Memory B cell (primary cell): ENCODE data around the gene VPS45.

Experiments used
- ATAC-seq: fragments of 150-1000 bp; cut with Tn5 transposase; 2 replicates; pipeline ENCODE4 v1.10.0; 2021; ENCODE audit warnings: low read depth, mild to moderate bottlenecking, moderate library complexity
- DNase-seq, 2 donors: peaks; one replicate each; pipeline ENCODE4 v3.0.0; 2022; ENCODE audit warnings: low spot score in 2 of 2
- H3K27ac Mint-ChIP-seq: one replicate; pipeline ENCODE4 v1.8.0; 2022; ENCODE audit warnings: mild to moderate bottlenecking, moderate library complexity, mixed read lengths
- H3K27me3 Mint-ChIP-seq: one replicate; pipeline ENCODE4 v1.8.0; 2022; ENCODE audit warnings: mixed read lengths
- H3K36me3 Mint-ChIP-seq: one replicate; pipeline ENCODE4 v1.8.0; 2022; ENCODE audit warnings: mild to moderate bottlenecking, mixed read lengths
- H3K4me1 Mint-ChIP-seq: one replicate; pipeline ENCODE4 v1.8.0; 2022; ENCODE audit warnings: mixed read lengths
- H3K4me3 Mint-ChIP-seq: one replicate; pipeline ENCODE4 v1.8.0; 2022; ENCODE audit warnings: mild to moderate bottlenecking, moderate library complexity, mixed read lengths
- H3K9me3 Mint-ChIP-seq: one replicate; pipeline ENCODE4 v1.8.0; 2022; ENCODE audit warnings: mixed read lengths

VPS45 gene

GRCh38 chr1:150162862-150163706 lies 95.5 kb downstream of the VPS45 start:
- Mint-ChIP-seq H3K27ac (peak overlapping the region; percentile 97), H3K27me3 (no peaks in the 10 kb centered on the region), H3K4me1 (peaks cover 65% of the 10 kb centered on the region), H3K4me3 (peak overlapping the region; percentile 86), H3K36me3 (peaks cover 7% of the 10 kb centered on the region), H3K9me3 (no peaks in the 10 kb centered on the region)
- peak; percentile 18 for ATAC-seq
- DNase-seq: no peak

GRCh38 chr1:150164224-150164623 lies 96.6 kb downstream of the VPS45 start:
- Mint-ChIP-seq H3K27ac (peak overlapping the region; percentile 97), H3K9me3 (no peaks in the 10 kb centered on the region), H3K36me3 (peaks cover 4% of the 10 kb centered on the region), H3K27me3 (no peaks in the 10 kb centered on the region), H3K4me1 (peaks cover 63% of the 10 kb centered on the region), H3K4me3 (no peak overlapping the region)
- ATAC-seq (no peak), DNase-seq (no peak)

GRCh38 chr1:150164779-150165178 lies 97.2 kb downstream of the VPS45 start:
- peak overlapping the region; percentile 48 for H3K4me3 Mint-ChIP-seq
- H3K9me3 Mint-ChIP-seq: no peaks in the 10 kb centered on the region
- no peaks in the 10 kb centered on the region for H3K27me3 Mint-ChIP-seq
- H3K27ac Mint-ChIP-seq: peak overlapping the region; percentile 97
- no peaks in the 10 kb centered on the region for H3K36me3 Mint-ChIP-seq
- peaks cover 58% of the 10 kb centered on the region for H3K4me1 Mint-ChIP-seq
- DNase-seq (no peak), ATAC-seq (no peak)

GRCh38 chr1:150165622-150166612 lies 98.3 kb downstream of the VPS45 start:
- peak; percentile 34 for ATAC-seq
- peak overlapping the region; percentile 97 for H3K27ac Mint-ChIP-seq
- H3K36me3 Mint-ChIP-seq: peaks cover 2% of the 10 kb centered on the region

GRCh38 chr1:150168960-150169601 lies 101.5 kb downstream of the VPS45 start:
- ATAC-seq: peak; percentile 66
- DNase-seq: peak in 1 of 2 donors; percentile 49
- Mint-ChIP-seq H3K4me3 (no peak overlapping the region), H3K27me3 (no peaks in the 10 kb centered on the region), H3K36me3 (peaks cover 11% of the 10 kb centered on the region), H3K4me1 (peaks cover 30% of the 10 kb centered on the region), H3K27ac (no peak overlapping the region), H3K9me3 (no peaks in the 10 kb centered on the region)

More at GRCh38 chr1:150165622-150166612, 98.3 kb downstream of the VPS45 start:
- Mint-ChIP-seq H3K9me3 (no peaks in the 10 kb centered on the region), H3K4me1 (peaks cover 57% of the 10 kb centered on the region), H3K27me3 (no peaks in the 10 kb centered on the region), H3K4me3 (peak overlapping the region; percentile 48)
- peak in 1 of 2 donors; percentile 28 for DNase-seq

GRCh38 chr1:150171801-150172200 lies 104.2 kb downstream of the VPS45 start:
- Mint-ChIP-seq H3K4me3 (no peak overlapping the region), H3K4me1 (peaks cover 10% of the 10 kb centered on the region), H3K27me3 (no peaks in the 10 kb centered on the region), H3K9me3 (no peaks in the 10 kb centered on the region), H3K27ac (no peak overlapping the region), H3K36me3 (peaks cover 13% of the 10 kb centered on the region)
- ATAC-seq (no peak), DNase-seq (no peak)

- no peak for ATAC-seq
- Mint-ChIP-seq H3K4me1 (peaks cover 9% of the 10 kb centered on the region), H3K9me3 (no peaks in the 10 kb centered on the region), H3K27ac (no peak overlapping the region), H3K27me3 (no peaks in the 10 kb centered on the region), H3K36me3 (peaks cover 13% of the 10 kb centered on the region), H3K4me3 (no peak overlapping the region)
- no peak for DNase-seq
Observed at GRCh38 chr1:150173141-150173585, 105.6 kb downstream of the VPS45 start.

- no peak for DNase-seq
- Mint-ChIP-seq H3K36me3 (peaks cover 10% of the 10 kb centered on the region), H3K27me3 (no peaks in the 10 kb centered on the region), H3K4me1 (peaks cover 3% of the 10 kb centered on the region), H3K27ac (no peak overlapping the region), H3K9me3 (no peaks in the 10 kb centered on the region), H3K4me3 (no peak overlapping the region)
- ATAC-seq: no peak
Observed at GRCh38 chr1:150176593-150176992, 109.0 kb downstream of the VPS45 start.

GRCh38 chr1:150178548-150178947 lies 111.0 kb downstream of the VPS45 start:
- H3K4me1 Mint-ChIP-seq: no peaks in the 10 kb centered on the region
- no peaks in the 10 kb centered on the region for H3K27me3 Mint-ChIP-seq
- H3K27ac Mint-ChIP-seq: no peak overlapping the region
- no peak overlapping the region for H3K4me3 Mint-ChIP-seq
- ATAC-seq (no peak), DNase-seq (no peak)
- H3K36me3 Mint-ChIP-seq: peaks cover 6% of the 10 kb centered on the region
- no peaks in the 10 kb centered on the region for H3K9me3 Mint-ChIP-seq

- Mint-ChIP-seq H3K4me1 (no peaks in the 10 kb centered on the region), H3K27ac (no peak overlapping the region), H3K4me3 (no peak overlapping the region)
Observed at GRCh38 chr1:150179867-150180266, 112.3 kb downstream of the VPS45 start.

GRCh38 chr1:150180474-150180873 lies 112.9 kb downstream of the VPS45 start:
- Mint-ChIP-seq H3K27me3 (no peaks in the 10 kb centered on the region), H3K4me1 (no peaks in the 10 kb centered on the region), H3K27ac (no peak overlapping the region), H3K36me3 (peaks cover 3% of the 10 kb centered on the region), H3K9me3 (no peaks in the 10 kb centered on the region), H3K4me3 (no peak overlapping the region)
- ATAC-seq: no peak
- DNase-seq: no peak

More at GRCh38 chr1:150179867-150180266, 112.3 kb downstream of the VPS45 start:
- Mint-ChIP-seq H3K9me3 (no peaks in the 10 kb centered on the region), H3K36me3 (peaks cover 4% of the 10 kb centered on the region), H3K27me3 (no peaks in the 10 kb centered on the region)
- ATAC-seq (no peak), DNase-seq (no peak)

GRCh38 chr1:150182247-150182646 lies 114.7 kb downstream of the VPS45 start:
- no peaks in the 10 kb centered on the region for H3K27me3 Mint-ChIP-seq
- peaks cover 3% of the 10 kb centered on the region for H3K36me3 Mint-ChIP-seq
- H3K4me3 Mint-ChIP-seq: no peak overlapping the region
- peaks cover 4% of the 10 kb centered on the region for H3K4me1 Mint-ChIP-seq
- DNase-seq: no peak
- no peak overlapping the region for H3K27ac Mint-ChIP-seq
- no peaks in the 10 kb centered on the region for H3K9me3 Mint-ChIP-seq
- no peak for ATAC-seq

GRCh38 chr1:150183061-150183460 lies 115.5 kb downstream of the VPS45 start:
- Mint-ChIP-seq H3K4me1 (peaks cover 7% of the 10 kb centered on the region), H3K36me3 (peaks cover 3% of the 10 kb centered on the region), H3K27ac (peak overlapping the region; percentile 45), H3K27me3 (no peaks in the 10 kb centered on the region), H3K4me3 (no peak overlapping the region), H3K9me3 (no peaks in the 10 kb centered on the region)
- ATAC-seq (no peak), DNase-seq (no peak)
